HT1080 (cell line): ENCODE data around the gene ARHGAP31. TPM values are rescaled to one million over a fixed set of nuclear protein-coding genes. Genes with fewer than 3 reads are reported as not detected.
"Not testable (repeated sequence)": the region's sequence is repeated elsewhere in the genome, so short reads cannot be mapped to it uniquely, and the experiment has no call there.

Source experiments
- DNase-seq: peaks from one replicate; pipeline ENCODE4 v3.0.0-alpha.2; 2015; ENCODE audit warnings: low read depth
- total RNA-seq: library from RNA; depleted of rRNA; stranded (reverse); fragments of >200 nt; shearing (Covaris generic); gene quantifications from 2 replicates; pipeline ENCODE4 v1.2.3, GENCODE V29; 2014

The ARHGAP31 gene
- total RNA-seq, 1 experiment from 2014 or later, result 14.4 TPM

GRCh38 chr3:119349354-119350041 is 55.3 kb downstream of the ARHGAP31 start:
- DNase-seq, result no peak

- peak; percentile 20 for DNase-seq
These were observed 55.9 kb downstream of the ARHGAP31 start for GRCh38 chr3:119350114-119350513.

DNA sequence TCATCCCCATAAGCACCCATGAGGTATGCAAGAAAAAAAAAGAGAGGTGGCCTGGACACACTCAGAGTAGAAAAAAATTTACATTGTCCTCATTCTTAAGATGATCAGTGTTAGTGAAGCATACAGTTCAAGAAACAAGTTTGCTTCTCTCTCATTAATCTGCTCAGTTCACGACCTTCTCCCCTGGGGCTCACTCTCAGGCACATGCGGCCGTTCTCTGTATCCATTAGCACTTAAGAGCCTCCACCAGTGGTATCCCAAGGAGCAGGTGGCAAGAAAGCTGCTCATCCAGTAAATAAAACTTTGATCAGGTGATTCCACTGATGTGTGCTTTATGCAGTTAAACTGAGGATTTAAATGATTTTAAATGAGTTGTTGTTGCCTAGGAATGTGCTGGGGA is 57.4 kb downstream of the ARHGAP31 start:
- DNase-seq, result no peak

- no peak for DNase-seq
These were observed 57.9 kb downstream of the ARHGAP31 start for GRCh38 chr3:119352034-119352609.

DNA sequence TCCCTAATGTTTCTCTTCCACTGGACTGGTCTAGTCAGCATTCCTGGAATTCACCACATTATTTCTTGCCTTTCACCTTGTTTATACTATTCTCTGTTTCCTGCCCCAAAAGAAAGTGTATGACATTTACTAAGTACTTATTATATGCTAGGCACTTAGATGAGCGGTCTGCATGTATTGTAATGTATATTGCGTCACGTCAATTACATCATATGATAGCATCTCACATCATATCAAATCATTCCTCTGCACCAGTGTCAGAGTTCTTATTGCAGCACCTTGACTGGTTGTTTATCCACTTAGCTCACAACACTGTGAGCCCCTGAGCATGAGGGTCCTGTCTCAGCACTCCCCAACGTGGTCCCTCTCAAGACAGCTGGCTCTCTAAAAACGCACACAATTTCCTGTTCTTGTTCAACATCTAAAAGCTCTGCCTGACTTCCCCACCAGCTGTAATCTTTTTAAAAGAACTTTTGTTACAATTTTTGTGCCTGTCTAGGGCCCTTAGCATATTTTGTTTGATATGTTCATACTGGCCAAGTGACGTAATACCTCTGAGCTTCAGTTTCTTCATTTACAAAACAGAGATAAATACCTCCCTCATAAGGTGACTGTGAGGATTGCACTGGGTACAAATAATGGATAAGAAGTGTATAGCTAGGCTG is 58.8 kb downstream of the ARHGAP31 start:
- DNase-seq, result peak; percentile 30

- not testable (repeated sequence) for DNase-seq
These were observed 61.4 kb downstream of the ARHGAP31 start for GRCh38 chr3:119355608-119356007.

GRCh38 chr3:119356646-119357045 is 62.5 kb downstream of the ARHGAP31 start:
- no peak for DNase-seq

DNA sequence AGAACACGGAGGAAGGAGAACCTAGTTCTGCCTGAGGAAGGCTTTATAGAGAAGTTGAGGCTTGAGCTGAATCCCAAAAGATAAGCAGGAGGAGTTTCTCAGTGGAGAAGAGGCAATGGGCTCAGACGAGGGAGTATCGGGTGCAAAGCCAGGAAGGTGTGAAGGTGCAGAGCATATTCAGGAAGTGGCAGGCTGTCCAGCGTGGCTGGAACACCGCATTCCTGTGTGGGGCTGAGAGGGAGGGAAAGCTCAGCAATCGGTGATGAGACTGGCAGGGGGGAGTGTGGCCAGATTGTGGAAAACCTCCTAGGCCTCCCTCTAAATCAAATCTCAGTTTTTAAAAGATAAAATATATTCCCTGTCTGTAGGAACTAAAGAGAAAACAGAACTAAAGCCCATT is 63.0 kb downstream of the ARHGAP31 start:
- DNase-seq, result peak; percentile 55

DNA sequence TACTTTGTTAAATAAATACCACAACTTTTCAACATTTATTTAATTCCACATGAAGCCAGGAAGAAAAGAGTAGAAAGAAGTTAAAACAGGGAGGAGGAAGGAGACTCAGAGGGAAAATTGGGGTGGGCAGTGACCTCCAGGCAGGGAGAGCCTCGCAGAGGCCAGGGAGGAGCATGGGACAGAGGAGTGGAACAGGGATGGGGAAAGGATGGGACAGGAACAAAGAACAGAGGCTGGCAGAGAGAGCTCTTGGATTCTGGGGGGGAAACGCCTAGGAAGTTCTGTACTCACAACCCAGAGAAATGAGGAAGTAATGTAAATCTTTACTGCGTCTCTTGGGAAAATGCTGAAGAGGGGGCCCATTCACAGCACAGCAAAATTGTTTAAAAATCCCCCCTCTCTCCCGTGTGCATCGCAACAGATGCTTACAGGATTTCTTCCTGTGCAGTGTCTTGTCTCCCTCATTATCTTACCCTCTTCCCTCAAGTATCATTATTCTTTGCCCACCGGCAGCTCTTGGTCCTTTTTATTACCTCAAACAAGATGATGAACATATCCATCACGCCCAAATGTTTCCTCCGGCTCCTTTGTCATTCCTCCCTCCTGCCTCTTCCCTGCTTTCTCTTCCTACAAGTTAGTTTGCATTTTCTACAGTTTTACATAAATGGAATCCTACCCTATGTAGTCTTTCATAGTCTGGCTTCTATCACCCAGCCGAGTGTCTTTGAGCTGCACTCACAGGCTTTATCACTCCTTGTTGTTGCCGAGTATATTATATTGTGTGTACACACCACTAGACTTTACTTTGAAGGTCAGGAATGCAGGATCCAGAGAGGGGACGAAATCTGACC is 65.5 kb downstream of the ARHGAP31 start:
- DNase-seq, result no peak

- no peak for DNase-seq
These were observed 66.7 kb downstream of the ARHGAP31 start for GRCh38 chr3:119360736-119361462.

DNA sequence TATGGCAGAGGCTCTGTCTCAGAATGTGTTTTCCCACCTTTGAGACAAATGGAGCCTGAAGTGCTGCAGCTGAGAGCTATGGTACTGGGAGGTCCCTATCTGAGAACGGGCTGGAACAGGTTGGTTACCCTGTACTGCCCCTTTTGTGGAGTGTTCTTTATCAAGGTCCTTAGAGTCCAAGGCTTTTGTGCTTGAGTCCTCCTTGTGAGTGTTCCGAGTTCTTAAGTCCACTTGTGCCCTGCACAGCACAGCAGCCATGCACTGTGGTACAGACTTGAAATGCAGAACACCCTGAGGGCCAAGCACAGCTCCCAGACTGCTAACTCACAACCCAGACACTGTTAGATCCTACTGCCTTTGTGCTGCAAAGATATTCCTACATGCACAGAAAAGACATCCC is 67.8 kb downstream of the ARHGAP31 start:
- no peak for DNase-seq

- no peak for DNase-seq
These were observed 69.0 kb downstream of the ARHGAP31 start for GRCh38 chr3:119362940-119363725.

GRCh38 chr3:119364401-119364800 is 70.2 kb downstream of the ARHGAP31 start:
- DNase-seq, result no peak

DNA sequence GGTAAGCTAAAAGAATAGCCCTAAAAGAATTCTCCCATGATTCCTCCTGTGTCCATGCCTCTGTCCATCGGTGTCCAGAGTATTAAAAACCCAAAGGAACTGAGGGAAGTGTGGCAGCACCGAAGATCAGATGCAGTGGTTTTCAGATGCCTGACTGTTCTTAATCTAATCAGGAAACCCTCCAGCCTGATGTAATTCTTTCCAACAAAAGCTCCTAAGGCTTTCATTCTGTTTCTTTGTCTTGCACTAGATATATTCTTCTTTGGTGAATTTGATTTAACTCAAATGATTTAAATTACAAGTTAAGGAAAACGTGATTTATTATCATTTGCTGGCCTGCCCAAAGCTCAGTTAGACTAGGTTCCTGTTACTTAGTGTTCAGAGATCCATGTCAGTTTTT is 71.2 kb downstream of the ARHGAP31 start:
- no peak for DNase-seq

DNA sequence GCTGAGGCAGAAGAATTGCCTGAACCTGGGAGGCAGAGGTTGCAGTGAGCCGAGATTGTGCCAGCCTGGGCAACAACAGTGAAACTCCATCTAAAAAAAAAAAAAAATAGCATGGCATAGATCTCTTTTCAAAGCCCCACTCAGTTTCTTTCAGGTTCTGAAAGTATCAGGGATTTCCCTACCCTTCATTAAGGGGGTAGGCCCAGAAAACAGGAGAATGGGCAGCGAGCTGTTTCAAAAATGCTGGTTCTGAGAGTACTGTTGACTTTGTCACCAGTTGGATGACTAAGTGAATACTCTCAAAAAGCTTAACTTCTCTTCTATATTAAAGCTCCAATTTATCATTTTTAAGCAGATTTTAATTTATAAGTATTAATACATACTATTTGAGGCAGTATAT is 72.8 kb downstream of the ARHGAP31 start:
- no peak for DNase-seq

DNA sequence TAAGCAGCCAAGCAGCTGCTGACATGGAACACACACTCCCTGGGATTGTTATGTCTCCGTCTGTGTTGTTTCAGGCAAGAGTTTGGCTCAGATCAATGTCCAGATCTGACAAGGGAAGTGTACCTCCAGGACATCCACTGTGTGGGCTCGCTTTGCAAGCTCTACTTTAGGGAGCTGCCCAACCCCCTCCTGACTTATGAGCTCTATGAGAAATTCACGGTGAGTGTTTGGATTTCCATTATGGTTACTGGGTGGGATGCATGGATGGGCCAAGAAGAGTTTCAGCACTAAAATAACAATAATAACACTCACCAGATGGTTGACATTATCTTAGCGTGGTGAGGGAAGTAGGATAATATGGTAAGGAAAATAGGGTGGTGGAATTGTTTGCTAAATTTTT is 74.1 kb downstream of the ARHGAP31 start:
- DNase-seq, result no peak

- not testable (repeated sequence) for DNase-seq
These were observed 77.6 kb downstream of the ARHGAP31 start for GRCh38 chr3:119371786-119372185.

- DNase-seq, result no peak
These were observed 80.9 kb downstream of the ARHGAP31 start for GRCh38 chr3:119375106-119375505.

DNA sequence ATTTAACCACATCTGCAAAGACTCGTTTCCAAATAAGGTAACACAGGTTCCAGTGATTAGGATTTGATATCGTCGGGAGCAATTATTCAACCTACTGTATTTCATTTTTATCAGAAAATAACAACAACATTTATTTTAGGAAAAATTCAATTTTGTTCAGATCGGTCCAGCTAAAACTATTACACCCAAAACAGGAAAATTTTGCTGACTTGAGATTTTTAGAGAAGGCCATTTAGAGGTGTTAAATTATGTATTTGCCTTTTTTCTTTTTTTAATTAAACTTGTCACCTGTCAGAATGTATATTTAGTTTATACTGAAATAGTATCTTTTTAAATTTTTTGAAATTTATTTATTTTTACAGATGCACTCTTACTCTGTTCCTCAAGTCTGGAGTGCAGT is 81.3 kb downstream of the ARHGAP31 start:
- DNase-seq, result no peak

GRCh38 chr3:119376758-119377157 is 82.6 kb downstream of the ARHGAP31 start:
- DNase-seq, result no peak
